PC-9 (cell line): ENCODE data around the gene SKP1.
"Not testable (repeated sequence)": the region's sequence is repeated elsewhere in the genome, so short reads cannot be mapped to it uniquely, and the experiment has no call there.

Source experiments
- EZH2 ChIP-seq: fragments of 200-600 bp; sonication (generic); IDR thresholded peaks from 2 replicates; pipeline ENCODE4 v1.8.0; 2017; ENCODE audit warnings: antibody characterized with exemption, low read depth
- TF ChIP-seq, protein P1 (sequence below): fragments of 200-600 bp; sonication (generic); conservative IDR thresholded peaks from 2 replicates; pipeline ENCODE4 v1.6.1; 2017; ENCODE audit warnings: mixed run types, antibody characterized with exemption, mild to moderate bottlenecking, moderate library complexity

DNA sequence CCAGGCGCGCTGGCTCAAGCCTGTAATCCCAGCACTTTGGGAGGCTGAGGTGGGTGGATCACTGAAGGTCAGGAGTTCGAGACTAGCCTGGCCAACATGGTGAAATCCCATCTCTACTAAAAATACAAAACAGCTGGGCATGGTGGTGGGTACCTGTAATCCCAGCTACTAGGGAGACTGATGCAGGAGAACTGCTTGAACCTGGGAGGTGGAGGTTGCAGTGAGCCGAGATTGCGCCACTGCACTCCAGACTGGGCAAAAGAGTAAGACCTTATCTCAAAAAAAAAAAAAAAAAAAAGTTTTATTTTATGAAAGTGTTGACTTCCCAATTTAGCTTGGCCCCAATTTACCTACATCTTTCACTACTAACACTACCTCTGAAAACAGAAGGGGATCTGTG is 44.9 kb upstream of the SKP1 start:
- TF ChIP-seq, protein P1, sequence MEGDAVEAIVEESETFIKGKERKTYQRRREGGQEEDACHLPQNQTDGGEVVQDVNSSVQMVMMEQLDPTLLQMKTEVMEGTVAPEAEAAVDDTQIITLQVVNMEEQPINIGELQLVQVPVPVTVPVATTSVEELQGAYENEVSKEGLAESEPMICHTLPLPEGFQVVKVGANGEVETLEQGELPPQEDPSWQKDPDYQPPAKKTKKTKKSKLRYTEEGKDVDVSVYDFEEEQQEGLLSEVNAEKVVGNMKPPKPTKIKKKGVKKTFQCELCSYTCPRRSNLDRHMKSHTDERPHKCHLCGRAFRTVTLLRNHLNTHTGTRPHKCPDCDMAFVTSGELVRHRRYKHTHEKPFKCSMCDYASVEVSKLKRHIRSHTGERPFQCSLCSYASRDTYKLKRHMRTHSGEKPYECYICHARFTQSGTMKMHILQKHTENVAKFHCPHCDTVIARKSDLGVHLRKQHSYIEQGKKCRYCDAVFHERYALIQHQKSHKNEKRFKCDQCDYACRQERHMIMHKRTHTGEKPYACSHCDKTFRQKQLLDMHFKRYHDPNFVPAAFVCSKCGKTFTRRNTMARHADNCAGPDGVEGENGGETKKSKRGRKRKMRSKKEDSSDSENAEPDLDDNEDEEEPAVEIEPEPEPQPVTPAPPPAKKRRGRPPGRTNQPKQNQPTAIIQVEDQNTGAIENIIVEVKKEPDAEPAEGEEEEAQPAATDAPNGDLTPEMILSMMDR, result not testable (repeated sequence)
- TF ChIP-seq EZH2, result not testable (repeated sequence)
